Prostate gland (tissue), 2 donors: ENCODE data around the gene GIPC1. TPM values are rescaled to one million over a fixed set of nuclear protein-coding genes. Genes with fewer than 3 reads are reported as not detected.

Experiments used
- DNase-seq: peaks from one replicate; pipeline ENCODE4 v3.0.0-alpha.2; 2019; ENCODE audit warnings: low spot score
- H3K27ac ChIP-seq, 2 donors: fragments of 200-600 bp; sonication (generic); 2 replicates each; pipeline ENCODE4 v1.5.1; 2017 to 2019
- H3K27me3 ChIP-seq: fragments of 200-600 bp; sonication (generic); replicated peaks from 2 replicates; pipeline ENCODE4 v1.5.1; 2019; ENCODE audit not compliant: insufficient read depth
- H3K36me3 ChIP-seq, 2 donors: fragments of 200-600 bp; sonication (generic); 1 replicate in 1 of 2; 2 replicates in 1 of 2; pipeline versions ENCODE4 v1.5.1 to v1.8.1; 2017 to 2019
- H3K4me1 ChIP-seq: fragments of 200-600 bp; sonication (generic); replicated peaks from 2 replicates; pipeline ENCODE4 v1.5.1; 2019
- H3K4me3 ChIP-seq, 2 donors: fragments of 200-600 bp; sonication (generic); 2 replicates each; pipeline ENCODE4 v1.5.1; 2017 to 2019
- H3K9me3 ChIP-seq: fragments of 200-600 bp; sonication (generic); 2 replicates; pipeline ENCODE4 v1.5.1; 2017
- CTCF ChIP-seq, 4 experiments: fragments of 200-600 bp in 2 of 4; fragments of 450-650 bp in 2 of 4; sonication (generic) in 2 of 4; IDR thresholded peaks; 1 replicate in 3 of 4; 2 replicates in 1 of 4; pipeline ENCODE4 v1.5.1; 2016 to 2019; ENCODE audit warnings: antibody characterized with exemption in 4 of 4, mild to moderate bottlenecking in 2 of 4, moderate library complexity in 2 of 4
- POLR2A ChIP-seq: fragments of 450-650 bp; IDR thresholded peaks from one replicate; pipeline ENCODE4 v1.6.1; 2016; ENCODE audit warnings: antibody characterized with exemption, mild to moderate bottlenecking
- POLR2AphosphoS5 ChIP-seq: sonication (generic); formaldehyde crosslinking; IDR thresholded peaks from one replicate; pipeline ENCODE4 v1.6.1; 2017; ENCODE audit warnings: antibody characterized with exemption
- whole genome bisulfite sequencing: methylation state at CpG from one replicate; pipeline ENCODE4 v1.1.5; 2018; 5-methylcytosine and 5-hydroxymethylcytosine counted together
- intact Hi-C: fragments of 100-400 bp; cut with DNase I; formaldehyde crosslinking; loops from one replicate; pipeline ENCODE4 v1.14.2; 2022
- total RNA-seq, 2 donors: library from RNA; depleted of rRNA; stranded (reverse); fragments of >200 nt; gene quantifications; one replicate each; pipeline ENCODE4 v1.1.0, GENCODE V29; 2016

The GIPC1 gene
- total RNA-seq, 2 donors from 2014 or later: 71.8 to 101 TPM

GRCh38 chr19:14475251-14476073 is 20.5 kb downstream of the GIPC1 start, which contains the start of gene PTGER1:
Gene PTGER1 (minus strand): TSS chr19:14475354. CDS start chr19:14474320, 1,034 bp downstream.
- no peak within 1 kb of the TSS for H3K27ac ChIP-seq
- intact Hi-C loops: loop anchor here (10.0 kb wide), 1 partner anchor 331 kb away; no protein-coding TSS in a partner anchor
- H3K27me3 ChIP-seq: no peaks in the 10 kb centered on the region
- H3K9me3 ChIP-seq: no peaks in the 10 kb centered on the region
- no peak for DNase-seq
- TF ChIP-seq CTCF (IDR thresholded peaks at IDR 0.05): peak in 1 of 4 experiments; percentile 40
- no peak for TF ChIP-seq POLR2AphosphoS5
- TF ChIP-seq POLR2A: no peak
- no peak within 1 kb of the TSS for H3K4me3 ChIP-seq
- 11% methylated on average over 31 of the region's 33 CpGs for WGBS
- peaks cover 10% of the 10 kb centered on the region for H3K4me1 ChIP-seq
- H3K36me3 ChIP-seq: no peaks in the 10 kb centered on the region

DNA sequence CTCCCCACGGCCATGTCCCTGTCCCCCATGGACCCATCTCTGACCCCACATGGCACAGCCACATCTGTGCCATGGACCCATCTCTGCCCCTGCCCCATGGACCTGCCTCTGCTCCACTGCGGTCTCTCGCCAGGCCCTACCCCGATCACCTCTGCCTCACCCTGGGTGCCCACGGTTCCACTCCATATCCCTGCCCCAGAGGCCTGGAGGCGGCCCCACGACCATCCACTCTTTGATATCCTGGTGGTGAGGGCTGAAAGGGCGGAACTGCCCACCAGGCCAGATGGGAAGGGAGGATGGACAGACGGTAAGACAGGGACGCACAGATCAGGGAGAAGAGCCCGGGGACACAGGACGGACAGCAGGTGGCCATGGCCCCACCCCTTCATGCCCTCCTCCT is 21.1 kb downstream of the GIPC1 start:
- H3K4me3 ChIP-seq: no peak overlapping the region
- H3K27ac ChIP-seq: no peak overlapping the region
- no peak for DNase-seq
- no peaks in the 10 kb centered on the region for H3K9me3 ChIP-seq
- H3K4me1 ChIP-seq: peaks cover 10% of the 10 kb centered on the region
- H3K27me3 ChIP-seq: no peaks in the 10 kb centered on the region
- TF ChIP-seq POLR2A (no peak), POLR2AphosphoS5 (no peak), CTCF (IDR thresholded peaks at IDR 0.05) (no peak)
- no peaks in the 10 kb centered on the region for H3K36me3 ChIP-seq
- WGBS: 44% methylated on average over 12 of the region's 12 CpGs
- intact Hi-C loops: loop anchor here (10.0 kb wide), 1 partner anchor 330 kb away; no protein-coding TSS in a partner anchor

- no peak overlapping the region for H3K27ac ChIP-seq
- no peaks in the 10 kb centered on the region for H3K9me3 ChIP-seq
- no peak for DNase-seq
- no peaks in the 10 kb centered on the region for H3K27me3 ChIP-seq
- no peaks in the 10 kb centered on the region for H3K36me3 ChIP-seq
- peak in 1 of 4 experiments; percentile 10 for TF ChIP-seq CTCF (IDR thresholded peaks at IDR 0.05)
- no peak for TF ChIP-seq POLR2A
- TF ChIP-seq POLR2AphosphoS5: no peak
- WGBS: 33% methylated on average over 41 of the region's 53 CpGs
- peak overlapping the region in 1 of 2 donors; percentile 10 for H3K4me3 ChIP-seq
- H3K4me1 ChIP-seq: peaks cover 10% of the 10 kb centered on the region
- intact Hi-C loops: loop anchor here (10.0 kb wide), 1 partner anchor 329 kb away; no protein-coding TSS in a partner anchor
Observed at GRCh38 chr19:14473978-14474578, 21.8 kb downstream of the GIPC1 start.

DNA sequence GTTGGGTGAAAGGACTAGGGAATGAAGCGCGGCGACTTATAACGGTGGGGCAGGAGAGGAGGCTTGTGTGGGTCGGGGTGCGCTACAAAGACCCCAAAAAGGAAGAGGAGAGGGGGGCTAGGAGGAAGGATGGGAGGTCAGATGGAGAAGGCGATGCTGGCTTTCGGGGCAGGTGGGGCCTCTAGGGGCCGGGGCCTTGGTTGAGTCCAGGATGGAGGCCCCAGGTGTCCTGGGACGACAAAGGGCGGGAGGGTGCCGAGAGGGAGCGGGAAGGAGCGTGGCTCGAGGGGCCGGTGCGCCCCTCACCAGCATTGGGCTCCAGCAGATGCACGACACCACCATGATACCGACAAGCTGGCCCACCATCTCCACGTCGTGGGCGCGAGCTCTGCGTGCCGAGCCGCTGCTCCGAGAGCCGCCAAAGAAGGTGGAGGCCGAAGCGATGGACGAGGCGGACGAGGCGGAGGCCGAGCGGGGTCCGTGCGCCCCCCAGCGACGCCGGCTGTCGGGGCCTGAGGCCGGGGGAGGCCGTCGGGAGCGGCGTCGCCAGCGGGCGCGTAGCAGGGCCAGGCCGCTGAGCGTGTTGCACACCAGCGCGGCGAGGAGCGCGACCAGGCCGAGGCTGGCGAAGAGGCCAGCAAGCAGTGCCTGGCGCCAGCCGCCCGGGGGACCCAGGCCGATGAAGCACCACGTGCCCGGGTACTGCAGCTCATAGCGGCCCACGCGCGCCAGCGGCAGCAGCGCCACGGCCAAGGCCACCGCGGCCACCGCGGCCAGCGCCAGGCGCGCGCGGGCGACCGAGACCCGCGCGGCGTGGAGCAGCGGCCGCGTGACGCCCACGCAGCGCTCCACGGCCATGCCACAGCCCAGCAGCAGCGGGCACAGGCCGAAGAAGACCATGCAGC is 22.6 kb downstream of the GIPC1 start:
- DNase-seq: no peak
- intact Hi-C loops: loop anchor here (10.0 kb wide), 1 partner anchor 329 kb away; no protein-coding TSS in a partner anchor
- H3K36me3 ChIP-seq: no peaks in the 10 kb centered on the region
- WGBS: 32% methylated on average over 89 of the region's 97 CpGs
- peak overlapping the region in 1 of 2 donors; percentile 10 for H3K4me3 ChIP-seq
- H3K4me1 ChIP-seq: peaks cover 10% of the 10 kb centered on the region
- no peaks in the 10 kb centered on the region for H3K27me3 ChIP-seq
- TF ChIP-seq CTCF (IDR thresholded peaks at IDR 0.05): no peak
- no peak for TF ChIP-seq POLR2A
- TF ChIP-seq POLR2AphosphoS5: no peak
- no peaks in the 10 kb centered on the region for H3K9me3 ChIP-seq
- H3K27ac ChIP-seq: no peak overlapping the region
